ENCODE data around the gene RFC5. TPM values are rescaled to one million over a fixed set of nuclear protein-coding genes. Genes with fewer than 3 reads are reported as not detected.
A peak's percentile ranks its signal among the peaks of the same experiment; 100 is the strongest.

RFC5 gene
- total RNA-seq, 2 donors from 2014 or later: 5.4 to 6.9 TPM

DNA sequence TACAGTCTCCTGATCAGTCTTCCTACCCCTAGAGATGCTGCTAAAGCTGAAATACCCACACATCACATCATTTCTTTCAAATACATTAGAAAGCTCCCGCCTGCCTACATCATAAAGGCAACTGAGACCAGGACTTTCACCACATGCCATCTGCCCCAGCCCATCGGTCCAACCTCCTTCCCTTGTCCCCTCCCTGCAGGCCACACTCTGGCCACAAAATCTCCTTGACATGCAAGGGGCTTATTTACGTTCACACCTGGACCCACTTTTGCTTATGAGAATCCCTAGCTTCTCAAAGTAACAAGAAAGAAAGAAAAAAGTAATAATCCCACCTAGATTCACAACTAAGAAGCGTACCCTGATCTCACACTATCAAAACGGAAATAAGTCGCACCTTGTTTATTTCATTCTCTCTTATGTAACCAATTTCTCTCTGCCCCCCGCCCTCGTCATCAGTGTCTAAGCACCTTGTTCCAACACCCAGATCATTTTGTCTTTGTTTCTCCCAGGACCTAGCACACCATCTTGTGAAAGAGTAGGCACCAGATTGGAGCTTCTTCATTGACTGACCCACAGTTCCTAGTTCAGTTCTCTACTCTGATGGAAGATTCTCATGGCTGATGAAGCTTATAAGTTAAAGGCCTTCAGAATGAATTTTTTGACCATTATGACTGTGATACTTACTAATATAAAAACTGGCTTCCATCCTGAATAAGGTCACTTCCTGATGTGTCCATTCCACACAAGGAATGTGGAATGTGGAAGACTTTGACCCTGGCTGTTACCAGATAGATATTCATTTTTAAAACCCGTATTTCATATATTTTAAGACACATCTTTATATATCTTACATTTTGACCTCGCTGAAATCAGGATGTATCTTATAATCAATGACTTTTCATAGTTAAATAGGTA is 36.8 kb downstream of the RFC5 start:
- peak overlapping the region; percentile 52 to 72 for H3K27ac ChIP-seq
- H3K4me3 ChIP-seq: no peak overlapping the region
- no peaks in the 10 kb centered on the region for H3K27me3 ChIP-seq (replicated peaks; ENCODE audit: insufficient read depth)
- peaks cover 3% of the 10 kb centered on the region for H3K36me3 ChIP-seq
- DNase-seq (ENCODE audit: low spot score) (no peak), ATAC-seq (ENCODE audit: insufficient number of reproducible peaks, low FRiP score, low read depth) (no peak)
- peaks cover 19 to 49% of the 10 kb centered on the region in 2 donors for H3K4me1 ChIP-seq (ENCODE audit: control insufficient read depth in 1 of 2, low read depth in 2 of 2)
- TF ChIP-seq CTCF (IDR thresholded peaks at IDR 0.05): no peak
- H3K9me3 ChIP-seq: no peaks in the 10 kb centered on the region

DNA sequence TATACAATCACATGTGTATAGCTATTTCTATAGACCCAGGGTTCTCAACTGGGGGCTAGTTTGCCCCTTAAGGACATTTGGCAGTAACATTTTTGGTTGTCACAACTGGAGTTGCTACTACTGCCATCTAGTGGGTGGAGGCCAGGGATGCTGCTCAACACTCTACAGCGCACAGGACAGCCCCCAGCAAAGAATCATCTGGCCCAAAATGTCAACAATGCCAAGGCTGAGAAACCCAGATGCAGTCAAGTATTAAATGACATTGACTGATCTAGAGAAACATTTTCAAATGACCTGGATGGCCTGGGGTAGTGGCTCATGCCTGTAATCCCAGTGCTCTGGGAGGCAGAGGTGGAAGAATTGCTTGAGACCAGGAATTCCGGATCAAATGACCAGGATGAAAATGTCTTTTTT is 38.6 kb downstream of the RFC5 start:
- Histone ChIP-seq H3K4me1 (ENCODE audit: control insufficient read depth in 1 of 2, low read depth in 2 of 2) (peaks cover 30 to 67% of the 10 kb centered on the region in 2 donors), H3K27ac (peak overlapping the region in 1 of 2 donors; percentile 11)
- DNase-seq (ENCODE audit: low spot score): no peak

GRCh38 chr12:118055865-118056773 is 39.6 kb downstream of the RFC5 start:
- ATAC-seq (ENCODE audit: insufficient number of reproducible peaks, low FRiP score, low read depth) (no peak), DNase-seq (ENCODE audit: low spot score) (no peak)
- H3K4me1 ChIP-seq (ENCODE audit: control insufficient read depth in 1 of 2, low read depth in 2 of 2): peaks cover 30 to 68% of the 10 kb centered on the region in 2 donors
- H3K36me3 ChIP-seq: peaks cover under 1% of the 10 kb centered on the region
- H3K9me3 ChIP-seq: no peaks in the 10 kb centered on the region
- TF ChIP-seq CTCF (IDR thresholded peaks at IDR 0.05): no peak
- H3K4me3 ChIP-seq: no peak overlapping the region
- H3K27ac ChIP-seq: peak overlapping the region; percentile 5 to 12
- no peaks in the 10 kb centered on the region for H3K27me3 ChIP-seq (replicated peaks; ENCODE audit: insufficient read depth)

More for the DNA sequence above, 38.6 kb downstream of the RFC5 start:
- Histone ChIP-seq H3K4me3 (no peak overlapping the region), H3K27me3 (replicated peaks; ENCODE audit: insufficient read depth) (no peaks in the 10 kb centered on the region), H3K36me3 (peaks cover 3% of the 10 kb centered on the region), H3K9me3 (no peaks in the 10 kb centered on the region)
- TF ChIP-seq CTCF (IDR thresholded peaks at IDR 0.05): peak; percentile 36
- ATAC-seq (ENCODE audit: insufficient number of reproducible peaks, low FRiP score, low read depth): no peak

GRCh38 chr12:118058227-118058626 is 41.7 kb downstream of the RFC5 start:
- Histone ChIP-seq H3K27me3 (replicated peaks; ENCODE audit: insufficient read depth) (no peaks in the 10 kb centered on the region), H3K4me3 (no peak overlapping the region), H3K4me1 (ENCODE audit: control insufficient read depth in 1 of 2, low read depth in 2 of 2) (peaks cover 25 to 59% of the 10 kb centered on the region in 2 donors), H3K27ac (peak overlapping the region in 1 of 2 donors; percentile 97), H3K36me3 (no peaks in the 10 kb centered on the region), H3K9me3 (no peaks in the 10 kb centered on the region)
- TF ChIP-seq CTCF (IDR thresholded peaks at IDR 0.05): no peak
- ATAC-seq (ENCODE audit: insufficient number of reproducible peaks, low FRiP score, low read depth) (no peak), DNase-seq (ENCODE audit: low spot score) (no peak)

GRCh38 chr12:118058881-118059280 is 42.4 kb downstream of the RFC5 start:
- Histone ChIP-seq H3K27ac (peak overlapping the region in 1 of 2 donors; percentile 97), H3K4me1 (ENCODE audit: control insufficient read depth in 1 of 2, low read depth in 2 of 2) (peaks cover 22 to 59% of the 10 kb centered on the region in 2 donors), H3K9me3 (no peaks in the 10 kb centered on the region), H3K36me3 (no peaks in the 10 kb centered on the region), H3K4me3 (no peak overlapping the region), H3K27me3 (replicated peaks; ENCODE audit: insufficient read depth) (no peaks in the 10 kb centered on the region)
- no peak for DNase-seq (ENCODE audit: low spot score)
- TF ChIP-seq CTCF (IDR thresholded peaks at IDR 0.05): no peak
- no peak for ATAC-seq (ENCODE audit: insufficient number of reproducible peaks, low FRiP score, low read depth)

Data from thoracic aorta (tissue), 2 donors.